Lower lobe of right lung (tissue), 2 donors: Measurements from ENCODE around the gene RNF34. TPM values are rescaled to one million over a fixed set of nuclear protein-coding genes. Genes with fewer than 3 reads are reported as not detected.

Source experiments
- ATAC-seq, 2 donors: fragments of 200-7000 bp; cut with Tn5 transposase; one replicate each; pipeline ENCODE4 v1.9.1; 2020 to 2022; ENCODE audit warnings: mild to moderate bottlenecking in 2 of 2, moderate library complexity in 2 of 2
- DNase-seq: peaks from one replicate; pipeline ENCODE4 v3.0.0-alpha.2; 2020
- H3K27ac ChIP-seq: fragments of 200-600 bp; one replicate; pipeline ENCODE4 v1.8.0; 2022
- H3K27me3 ChIP-seq: fragments of 200-600 bp; one replicate; pipeline ENCODE4 v1.8.0; 2022; ENCODE audit warnings: low read depth
- H3K36me3 ChIP-seq: fragments of 200-600 bp; one replicate; pipeline ENCODE4 v1.8.0; 2022; ENCODE audit warnings: mild to moderate bottlenecking
- H3K4me1 ChIP-seq: fragments of 200-600 bp; one replicate; pipeline ENCODE4 v1.8.0; 2022
- H3K4me3 ChIP-seq: fragments of 200-600 bp; one replicate; pipeline ENCODE4 v1.8.0; 2022; ENCODE audit warnings: mild to moderate bottlenecking
- H3K9me3 ChIP-seq: fragments of 200-600 bp; one replicate; pipeline ENCODE4 v1.8.0; 2022
- CTCF ChIP-seq: fragments of 200-600 bp; IDR thresholded peaks from one replicate; pipeline ENCODE4 v1.8.0; 2022; ENCODE audit warnings: antibody characterized with exemption, mild to moderate bottlenecking
- intact Hi-C: fragments of 100-400 bp; cut with DNase I; formaldehyde crosslinking; loops from one replicate; pipeline ENCODE4 v1.11.0; 2022
- total RNA-seq: library from RNA; stranded (reverse); fragmentation: NEBNext Ultra II Directional; extraction: Animal tissue kit (Norgen Biotek cat#: 25700); gene quantifications from one replicate; pipeline ENCODE4 v1.2.1, GENCODE V29; 2021
- donor health status: DM: no; HTN: yes; CAD: no; lungs with severe emphysema.

Gene RNF34
- total RNA-seq, 1 donor from 2014 or later: 23.0 TPM

- Histone ChIP-seq H3K27me3 (no peaks in the 10 kb centered on the region), H3K36me3 (no peaks in the 10 kb centered on the region), H3K4me1 (no peaks in the 10 kb centered on the region), H3K4me3 (peak overlapping the region; percentile 27), H3K9me3 (no peaks in the 10 kb centered on the region), H3K27ac (peak overlapping the region; percentile 56)
- no peak for TF ChIP-seq CTCF
- intact Hi-C loops: no loop called here
- no peak for DNase-seq
- no peak for ATAC-seq
Measured at GRCh38 chr12:121392325-121392716, 7.6 kb upstream of the RNF34 start.

- no peaks in the 10 kb centered on the region for H3K9me3 ChIP-seq
- no peak for TF ChIP-seq CTCF
- H3K27ac ChIP-seq: no peak overlapping the region
- H3K4me3 ChIP-seq: no peak overlapping the region
- no peak for DNase-seq
- intact Hi-C loops: no loop called here
- no peaks in the 10 kb centered on the region for H3K36me3 ChIP-seq
- H3K27me3 ChIP-seq: no peaks in the 10 kb centered on the region
- H3K4me1 ChIP-seq: peaks cover 27% of the 10 kb centered on the region
- ATAC-seq: no peak
Measured at GRCh38 chr12:121397521-121397920, 2.4 kb upstream of the RNF34 start.

- intact Hi-C loops: no loop called here
Measured at GRCh38 chr12:121398355-121398754, 1.6 kb upstream of the RNF34 start.

GRCh38 chr12:121400332-121401139 is 618 bp downstream of the RNF34 start:
- intact Hi-C loops: no loop called here
- peak; percentile 75 to 80 for ATAC-seq
- DNase-seq: peak; percentile 63

More at GRCh38 chr12:121398355-121398754, 1.6 kb upstream of the RNF34 start:
- ATAC-seq (no peak), DNase-seq (no peak)
- no peaks in the 10 kb centered on the region for H3K27me3 ChIP-seq
- TF ChIP-seq CTCF: no peak
- no peaks in the 10 kb centered on the region for H3K36me3 ChIP-seq
- H3K4me3 ChIP-seq: no peak overlapping the region
- H3K9me3 ChIP-seq: no peaks in the 10 kb centered on the region
- H3K4me1 ChIP-seq: peaks cover 27% of the 10 kb centered on the region
- no peak overlapping the region for H3K27ac ChIP-seq

GRCh38 chr12:121403721-121404120 is 3.8 kb downstream of the RNF34 start:
- DNase-seq (no peak), ATAC-seq (no peak)
- H3K9me3 ChIP-seq: no peaks in the 10 kb centered on the region
- intact Hi-C loops: no loop called here
- H3K27ac ChIP-seq: no peak overlapping the region
- TF ChIP-seq CTCF: no peak
- peaks cover 25% of the 10 kb centered on the region for H3K4me1 ChIP-seq
- no peaks in the 10 kb centered on the region for H3K27me3 ChIP-seq
- H3K36me3 ChIP-seq: peaks cover 45% of the 10 kb centered on the region
- no peak overlapping the region for H3K4me3 ChIP-seq

More at GRCh38 chr12:121400332-121401139, 618 bp downstream of the RNF34 start:
- Histone ChIP-seq H3K9me3 (no peaks in the 10 kb centered on the region), H3K27ac (peak overlapping the region; percentile 90), H3K36me3 (peaks cover 18% of the 10 kb centered on the region), H3K4me1 (peaks cover 27% of the 10 kb centered on the region), H3K27me3 (no peaks in the 10 kb centered on the region), H3K4me3 (peak overlapping the region; percentile 84)
- TF ChIP-seq CTCF: no peak
